GM18909 (cell line): ENCODE measurements around the gene MRNIP.
A peak's percentile ranks its signal among the peaks of the same experiment; 100 is the strongest.
"Not testable (repeated sequence)": the region's sequence is repeated elsewhere in the genome, so short reads cannot be mapped to it uniquely, and the experiment has no call there.

Source experiments
- ATAC-seq: cut with Tn5 transposase; IDR thresholded peaks from one replicate; pipeline ENCODE4 v1.9.1; 2021; ENCODE audit warnings: mild to moderate bottlenecking; ENCODE audit not compliant: unreplicated experiment, poor library complexity

The MRNIP gene

GRCh38 chr5:179852993-179853547, 5.5 kb downstream of the MRNIP start:
- ATAC-seq: peak; percentile 91

GRCh38 chr5:179841621-179842020, 17.0 kb downstream of the MRNIP start:
- no peak for ATAC-seq

- no peak for ATAC-seq
Measured at GRCh38 chr5:179840766-179841165, 17.9 kb downstream of the MRNIP start.

- ATAC-seq: no peak
Measured at GRCh38 chr5:179840321-179840720, 18.3 kb downstream of the MRNIP start.

GRCh38 chr5:179839328-179840256, 19.0 kb downstream of the MRNIP start:
- no peak for ATAC-seq

GRCh38 chr5:179837076-179838011, 21.3 kb downstream of the MRNIP start:
- no peak for ATAC-seq

- no peak for ATAC-seq
Measured at GRCh38 chr5:179836225-179837019, 22.2 kb downstream of the MRNIP start.

GRCh38 chr5:179834871-179835270, 23.7 kb downstream of the MRNIP start:
- not testable (repeated sequence) for ATAC-seq

- no peak for ATAC-seq
Measured at GRCh38 chr5:179834120-179834519, 24.5 kb downstream of the MRNIP start.

GRCh38 chr5:179833709-179834070, 24.9 kb downstream of the MRNIP start:
- ATAC-seq: no peak

GRCh38 chr5:179833056-179833708, 25.4 kb downstream of the MRNIP start:
- no peak for ATAC-seq

- ATAC-seq: no peak
Measured at GRCh38 chr5:179832039-179832745, 26.4 kb downstream of the MRNIP start.

GRCh38 chr5:179830818-179831468, 27.7 kb downstream of the MRNIP start:
- ATAC-seq: no peak

GRCh38 chr5:179829732-179830435, 28.7 kb downstream of the MRNIP start:
- no peak for ATAC-seq

GRCh38 chr5:179828756-179829421, 29.7 kb downstream of the MRNIP start:
- ATAC-seq: no peak

GRCh38 chr5:179827680-179828079, 30.9 kb downstream of the MRNIP start:
- no peak for ATAC-seq

- no peak for ATAC-seq
Measured at GRCh38 chr5:179825655-179826182, 32.9 kb downstream of the MRNIP start.
